Neural cell (in vitro differentiated cells): ENCODE measurements around the gene TYMP.

ENCODE experiments used
- CTCF ChIP-seq: fragments of 450-650 bp; IDR thresholded peaks from 2 replicates; pipeline ENCODE4 v1.5.1; 2014; ENCODE audit warnings: antibody characterized with exemption, mild to moderate bottlenecking, moderate library complexity; ENCODE audit not compliant: poor library complexity, severe bottlenecking
- RAD21 ChIP-seq: fragments of 450-650 bp; conservative IDR thresholded peaks from 2 replicates; pipeline ENCODE4 v1.6.1; 2014; ENCODE audit warnings: antibody characterized with exemption, mild to moderate bottlenecking, moderate library complexity

DNA sequence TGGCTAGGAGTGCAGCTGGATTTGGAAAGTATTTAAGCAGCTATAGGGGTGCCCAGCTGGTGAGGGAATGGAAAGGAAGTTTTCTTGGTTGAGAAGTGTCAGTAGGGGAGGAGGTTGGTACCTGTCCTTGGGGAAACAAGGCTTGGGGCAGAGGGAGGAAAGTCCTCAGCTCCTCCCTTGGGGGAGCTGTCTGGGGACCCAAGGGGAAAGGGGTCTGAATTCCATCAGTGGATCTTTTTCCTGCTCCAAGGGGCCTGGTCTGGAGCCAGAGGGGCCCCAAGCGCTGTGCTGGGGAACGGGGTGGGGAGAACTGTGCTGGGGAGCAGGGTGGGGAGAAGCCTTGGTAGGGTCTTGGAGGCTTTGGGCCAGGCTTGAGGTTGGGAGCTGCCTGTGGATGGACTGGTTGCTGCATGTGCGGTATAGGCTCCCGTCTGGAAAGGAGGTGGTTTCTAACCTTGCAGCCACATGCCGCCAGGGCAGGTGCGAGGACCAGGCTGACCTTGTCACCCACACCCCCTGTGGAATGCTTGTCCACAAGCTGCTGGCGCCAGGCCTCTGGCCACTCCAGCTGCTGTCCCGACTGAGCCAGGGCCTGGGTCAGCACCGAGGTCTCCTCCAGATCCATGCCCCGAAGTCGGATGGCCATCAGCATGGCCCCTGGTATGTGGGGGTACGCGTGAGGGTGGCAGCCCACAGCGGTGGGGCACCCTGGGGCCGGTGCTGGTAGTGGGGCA is 963 bp downstream of the TYMP start:
- TF ChIP-seq CTCF (no peak), RAD21 (no peak)
